ENCODE data around the gene KCTD11.

- TF ChIP-seq ZNF274 (IDR thresholded peaks at IDR 0.05; ENCODE audit: low read depth, low read length): no peak
- no peak for TF ChIP-seq RAD21 (IDR thresholded peaks at IDR 0.05; ENCODE audit: low read depth)
- no peak for TF ChIP-seq POLR2AphosphoS5 (IDR thresholded peaks at IDR 0.05; ENCODE audit: low read depth, low read length)
- TF ChIP-seq CTCF (IDR thresholded peaks at IDR 0.05 in 2 of 3, conservative IDR thresholded peaks at IDR 0.05 in 1 of 3; ENCODE audit: borderline replicate concordance in 1 of 3, insufficient read depth in 1 of 3, low read depth in 2 of 3, low read length in 2 of 3): no peak
- no peak for TF ChIP-seq EZH2phosphoT487 (IDR thresholded peaks at IDR 0.05; ENCODE audit: borderline replicate concordance)
- TF ChIP-seq ATF3 (IDR thresholded peaks at IDR 0.05): no peak
- no peak for TF ChIP-seq ELF1 (IDR thresholded peaks at IDR 0.05; ENCODE audit: borderline replicate concordance, low read depth)
- no peak for TF ChIP-seq EZH2 (IDR thresholded peaks at IDR 0.05)
- no peak for TF ChIP-seq ZBTB33 (IDR thresholded peaks at IDR 0.05; ENCODE audit: extremely low read depth, insufficient replicate concordance, low read length)
- TF ChIP-seq SIN3A (IDR thresholded peaks at IDR 0.05; ENCODE audit: low read depth): no peak
- no peak for TF ChIP-seq EGR1 (IDR thresholded peaks at IDR 0.05; ENCODE audit: low read depth)
- no peak for TF ChIP-seq REST (IDR thresholded peaks at IDR 0.05; ENCODE audit: low read depth)
- TF ChIP-seq FOSL1 (IDR thresholded peaks at IDR 0.05; ENCODE audit: low read depth): no peak
Observed at GRCh38 chr17:7357381-7357780, 5.4 kb downstream of the KCTD11 start.
